ENCODE data around the gene SPOP.

SPOP gene

DNA sequence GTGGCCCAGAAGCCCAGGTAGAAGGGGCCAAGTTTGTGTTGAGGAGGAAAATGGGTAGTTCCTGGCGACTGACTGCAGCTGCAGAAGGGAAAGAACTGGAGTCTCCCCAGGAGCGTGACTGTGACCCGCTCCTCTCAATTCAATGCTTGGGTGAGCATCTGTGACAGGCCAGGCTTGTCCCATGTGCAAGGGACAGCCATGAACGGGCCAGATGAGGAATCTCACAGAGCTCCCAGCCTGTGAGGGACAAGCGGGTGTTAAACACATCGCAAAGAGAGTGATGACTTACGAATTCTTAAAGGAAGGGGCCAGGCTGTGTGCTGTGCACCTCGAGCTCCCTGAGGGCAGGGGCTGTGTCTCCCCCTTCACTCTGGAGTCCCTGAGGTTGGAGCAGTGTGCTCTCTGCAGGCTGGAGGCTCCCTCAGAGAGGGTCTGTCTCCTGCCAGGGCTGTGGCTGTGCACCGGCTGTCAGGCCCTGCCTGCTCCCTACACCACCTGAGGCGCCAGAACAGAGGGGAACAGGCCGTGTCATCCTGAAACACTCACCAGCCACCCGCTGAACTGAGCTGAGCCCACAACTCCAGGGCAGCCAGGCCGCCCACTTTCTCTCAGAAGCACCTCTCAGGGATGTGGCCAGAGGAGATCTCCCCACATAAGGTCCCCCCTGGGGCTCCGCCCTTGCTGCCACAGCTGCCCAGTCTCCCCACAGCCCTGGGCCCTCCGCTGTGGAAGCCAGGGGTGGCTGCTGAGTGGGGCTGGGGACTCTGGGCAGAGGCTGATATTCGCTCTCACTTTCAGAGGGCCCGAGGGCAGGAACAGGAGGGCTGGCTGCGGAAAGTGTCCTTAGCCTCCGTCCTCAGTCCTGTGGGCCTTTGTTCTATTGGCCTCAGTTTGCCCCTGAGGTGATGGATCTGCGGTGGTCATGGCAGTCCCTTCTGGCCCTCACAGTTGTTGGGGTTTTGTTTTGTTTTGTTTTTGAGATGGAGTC, 127.9 kb downstream of the SPOP start:
- TF ChIP-seq, protein P1, sequence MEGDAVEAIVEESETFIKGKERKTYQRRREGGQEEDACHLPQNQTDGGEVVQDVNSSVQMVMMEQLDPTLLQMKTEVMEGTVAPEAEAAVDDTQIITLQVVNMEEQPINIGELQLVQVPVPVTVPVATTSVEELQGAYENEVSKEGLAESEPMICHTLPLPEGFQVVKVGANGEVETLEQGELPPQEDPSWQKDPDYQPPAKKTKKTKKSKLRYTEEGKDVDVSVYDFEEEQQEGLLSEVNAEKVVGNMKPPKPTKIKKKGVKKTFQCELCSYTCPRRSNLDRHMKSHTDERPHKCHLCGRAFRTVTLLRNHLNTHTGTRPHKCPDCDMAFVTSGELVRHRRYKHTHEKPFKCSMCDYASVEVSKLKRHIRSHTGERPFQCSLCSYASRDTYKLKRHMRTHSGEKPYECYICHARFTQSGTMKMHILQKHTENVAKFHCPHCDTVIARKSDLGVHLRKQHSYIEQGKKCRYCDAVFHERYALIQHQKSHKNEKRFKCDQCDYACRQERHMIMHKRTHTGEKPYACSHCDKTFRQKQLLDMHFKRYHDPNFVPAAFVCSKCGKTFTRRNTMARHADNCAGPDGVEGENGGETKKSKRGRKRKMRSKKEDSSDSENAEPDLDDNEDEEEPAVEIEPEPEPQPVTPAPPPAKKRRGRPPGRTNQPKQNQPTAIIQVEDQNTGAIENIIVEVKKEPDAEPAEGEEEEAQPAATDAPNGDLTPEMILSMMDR (IDR thresholded peaks at IDR 0.05; ENCODE audit: insufficient read depth, low read length, missing control alignments): no peak
- H3K4me3 ChIP-seq (ENCODE audit: low read depth, low read length): no peak overlapping the region
- CTCF ChIA-PET: interaction anchor here (0.9 to 10.6 kb wide), 3 partner anchors 54 to 139 kb away, joined by 4 to 376 read pairs (median 210); partner anchors contain the start of gene PHB1
- POLR2A ChIA-PET: interaction anchor here (0.7 kb wide), 1 partner anchor 158 kb away, joined by 4 read pairs; the partner anchor contains the start of gene SLC35B1
- no peak for DNase-seq (ENCODE audit: low read depth, low spot score)

DNA sequence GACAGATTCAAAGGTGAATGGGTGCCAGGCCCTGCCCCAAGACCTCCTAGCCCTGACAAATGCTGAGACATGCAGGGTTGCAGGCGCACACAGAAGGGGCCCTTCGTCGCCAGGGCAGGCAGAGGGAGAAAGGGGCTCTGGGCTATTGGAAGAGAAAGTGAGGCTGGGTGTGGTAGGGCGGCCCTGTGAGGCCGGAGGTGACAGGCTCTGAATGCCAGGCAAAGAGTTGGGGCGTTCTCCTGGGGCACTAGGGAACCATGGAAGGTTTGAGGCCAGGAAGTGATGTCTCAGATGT, 128.6 kb downstream of the SPOP start:
- POLR2A ChIA-PET: no interaction called here
- CTCF ChIA-PET: interaction anchor here (10.6 kb wide), 1 partner anchor 113 kb away, joined by 376 read pairs; no protein-coding TSS in a partner anchor
- TF ChIP-seq, protein P1 (IDR thresholded peaks at IDR 0.05; ENCODE audit: insufficient read depth, low read length, missing control alignments): no peak
- no peak overlapping the region for H3K4me3 ChIP-seq (ENCODE audit: low read depth, low read length)
- no peak for DNase-seq (ENCODE audit: low read depth, low spot score)

All from AG04449 (cell line).